RWPE2 (cell line): ENCODE results near the gene KCNN3.

Experiments used
- ATAC-seq: fragments of 200-7000 bp; cut with Tn5 transposase; 3 replicates; pipeline ENCODE4 v1.9.1; 2021; ENCODE audit warnings: low read depth
- DNase-seq: peaks from one replicate; pipeline ENCODE4 v3.0.0-alpha.2; 2020; ENCODE audit warnings: low spot score
- H3K27ac ChIP-seq: fragments of 450-650 bp; 2 replicates; pipeline ENCODE4 v1.5.1; 2017; ENCODE audit warnings: mild to moderate bottlenecking; ENCODE audit not compliant: poor library complexity, severe bottlenecking
- H3K27me3 ChIP-seq: fragments of 250-450 bp; sonication (Bioruptor Pico); 2 replicates; pipeline ENCODE4 v1.5.1; 2021; ENCODE audit warnings: mild to moderate bottlenecking, moderate library complexity; ENCODE audit not compliant: insufficient read depth, poor library complexity, severe bottlenecking
- H3K36me3 ChIP-seq: fragments of 250-450 bp; sonication (Bioruptor Pico); 2 replicates; pipeline ENCODE4 v1.5.1; 2020; ENCODE audit warnings: low read depth, mild to moderate bottlenecking, moderate library complexity
- H3K4me1 ChIP-seq: fragments of 250-450 bp; sonication (Bioruptor Pico); 2 replicates; pipeline ENCODE4 v1.5.1; 2021; ENCODE audit warnings: mild to moderate bottlenecking, moderate library complexity; ENCODE audit not compliant: insufficient read depth, poor library complexity, severe bottlenecking
- H3K4me3 ChIP-seq: fragments of 250-450 bp; sonication (Bioruptor Pico); 2 replicates; pipeline ENCODE4 v1.5.1; 2021; ENCODE audit warnings: mild to moderate bottlenecking, moderate library complexity; ENCODE audit not compliant: severe bottlenecking
- H3K9me3 ChIP-seq: fragments of 250-450 bp; sonication (Bioruptor Pico); 2 replicates; pipeline ENCODE4 v1.5.1; 2021; ENCODE audit warnings: mild to moderate bottlenecking, moderate library complexity; ENCODE audit not compliant: severe bottlenecking
- CTCF ChIP-seq: fragments of 450-650 bp; IDR thresholded peaks from one replicate; pipeline ENCODE4 v1.5.1; 2017; ENCODE audit warnings: mild to moderate bottlenecking, moderate library complexity; ENCODE audit not compliant: poor library complexity, severe bottlenecking

KCNN3 gene

GRCh38 chr1:154697710-154698109 is 172.4 kb downstream of the KCNN3 start:
- ATAC-seq = peak; percentile 91
- peaks cover 8% of the 10 kb centered on the region for H3K4me1 ChIP-seq
- H3K4me3 ChIP-seq = no peak overlapping the region
- TF ChIP-seq CTCF = no peak
- DNase-seq = no peak
- no peaks in the 10 kb centered on the region for H3K9me3 ChIP-seq
- H3K36me3 ChIP-seq = no peaks in the 10 kb centered on the region
- no peak overlapping the region for H3K27ac ChIP-seq
- H3K27me3 ChIP-seq = no peaks in the 10 kb centered on the region

DNA sequence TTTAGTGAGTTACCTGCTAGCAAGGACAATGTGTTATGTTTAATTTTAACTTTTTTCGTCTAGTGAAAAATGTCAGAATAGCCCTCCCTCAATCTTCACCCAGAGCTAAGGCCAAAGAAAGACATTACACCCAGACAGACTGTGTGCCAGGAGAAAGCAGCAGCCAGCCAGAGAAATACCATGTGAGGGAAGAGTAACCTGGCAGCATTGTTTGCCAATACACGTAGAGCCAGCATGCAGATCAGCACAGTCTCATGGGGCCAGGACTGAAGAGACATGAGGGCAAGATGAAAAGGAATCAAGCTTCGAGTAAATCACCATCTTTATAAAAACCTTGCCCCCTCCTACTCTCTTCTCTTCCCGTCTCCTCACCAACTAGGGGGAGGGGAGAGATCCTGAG is 173.6 kb downstream of the KCNN3 start:
- H3K36me3 ChIP-seq = no peaks in the 10 kb centered on the region
- H3K4me1 ChIP-seq = peaks cover 8% of the 10 kb centered on the region
- DNase-seq (no peak), ATAC-seq (no peak)
- no peak overlapping the region for H3K27ac ChIP-seq
- no peaks in the 10 kb centered on the region for H3K27me3 ChIP-seq
- no peak for TF ChIP-seq CTCF
- H3K4me3 ChIP-seq = no peak overlapping the region
- H3K9me3 ChIP-seq = no peaks in the 10 kb centered on the region

- Histone ChIP-seq H3K4me1 (peaks cover 8% of the 10 kb centered on the region), H3K36me3 (no peaks in the 10 kb centered on the region), H3K27me3 (no peaks in the 10 kb centered on the region), H3K4me3 (no peak overlapping the region), H3K27ac (no peak overlapping the region), H3K9me3 (no peaks in the 10 kb centered on the region)
- ATAC-seq (no peak), DNase-seq (no peak)
- TF ChIP-seq CTCF = no peak
These were observed 174.1 kb downstream of the KCNN3 start for GRCh38 chr1:154695985-154696384.

- no peak overlapping the region for H3K4me3 ChIP-seq
- no peaks in the 10 kb centered on the region for H3K9me3 ChIP-seq
- DNase-seq = no peak
- H3K4me1 ChIP-seq = peaks cover 8% of the 10 kb centered on the region
- no peak overlapping the region for H3K27ac ChIP-seq
- H3K27me3 ChIP-seq = no peaks in the 10 kb centered on the region
- no peak for TF ChIP-seq CTCF
- H3K36me3 ChIP-seq = no peaks in the 10 kb centered on the region
- no peak for ATAC-seq
These were observed 175.1 kb downstream of the KCNN3 start for GRCh38 chr1:154694995-154695394.

- H3K36me3 ChIP-seq = no peaks in the 10 kb centered on the region
- DNase-seq (no peak), ATAC-seq (no peak)
- H3K4me3 ChIP-seq = no peak overlapping the region
- no peak overlapping the region for H3K27ac ChIP-seq
- H3K27me3 ChIP-seq = no peaks in the 10 kb centered on the region
- H3K9me3 ChIP-seq = no peaks in the 10 kb centered on the region
- no peaks in the 10 kb centered on the region for H3K4me1 ChIP-seq
- no peak for TF ChIP-seq CTCF
These were observed 181.0 kb downstream of the KCNN3 start for GRCh38 chr1:154689083-154689482.
